CD4-positive, alpha-beta T cell treated with Interleukin-15 for 1 hour (primary cell): ENCODE data around the gene FOXJ3.
A peak's percentile ranks its signal among the peaks of the same experiment; 100 is the strongest.

Source experiments
- DNase-seq: peaks from one replicate; pipeline ENCODE4 v3.0.0-alpha.2; 2020

Gene FOXJ3

GRCh38 chr1:42163536-42164503, 171.2 kb downstream of the FOXJ3 start:
- DNase-seq: no peak

- no peak for DNase-seq
These were observed 171.9 kb downstream of the FOXJ3 start for GRCh38 chr1:42163114-42163513.

- DNase-seq: no peak
These were observed 172.9 kb downstream of the FOXJ3 start for GRCh38 chr1:42162181-42162580.

- DNase-seq: no peak
These were observed 176.8 kb downstream of the FOXJ3 start for GRCh38 chr1:42158189-42158588.

GRCh38 chr1:42157667-42158066, 177.4 kb downstream of the FOXJ3 start:
- DNase-seq: no peak

- DNase-seq: no peak
These were observed 179.7 kb downstream of the FOXJ3 start for GRCh38 chr1:42155362-42155761.

- no peak for DNase-seq
These were observed 180.3 kb downstream of the FOXJ3 start for GRCh38 chr1:42154685-42155084.

- DNase-seq: no peak
These were observed 181.4 kb downstream of the FOXJ3 start for GRCh38 chr1:42153624-42154023.

GRCh38 chr1:42152907-42153600, 182.0 kb downstream of the FOXJ3 start, which contains the start of gene GUCA2B:
TSS of gene GUCA2B (plus strand) at chr1:42153410. CDS start at chr1:42153451, 41 bp downstream.
- DNase-seq: no peak

- no peak for DNase-seq
These were observed 182.9 kb downstream of the FOXJ3 start for GRCh38 chr1:42152119-42152518.

- DNase-seq: no peak
These were observed 184.4 kb downstream of the FOXJ3 start for GRCh38 chr1:42150651-42151050.

- no peak for DNase-seq
These were observed 186.9 kb downstream of the FOXJ3 start for GRCh38 chr1:42148166-42148565.

- DNase-seq: peak; percentile 48
These were observed 188.3 kb downstream of the FOXJ3 start for GRCh38 chr1:42146626-42147320.

GRCh38 chr1:42145764-42146625, 189.0 kb downstream of the FOXJ3 start:
- DNase-seq: no peak

- DNase-seq: no peak
These were observed 189.7 kb downstream of the FOXJ3 start for GRCh38 chr1:42145389-42145716.

- no peak for DNase-seq
These were observed 190.2 kb downstream of the FOXJ3 start for GRCh38 chr1:42144711-42145388.

GRCh38 chr1:42143896-42144710, 190.9 kb downstream of the FOXJ3 start:
- DNase-seq: no peak

GRCh38 chr1:42142894-42143675, 191.9 kb downstream of the FOXJ3 start:
- DNase-seq: no peak

GRCh38 chr1:42141978-42142377, 193.1 kb downstream of the FOXJ3 start:
- DNase-seq: no peak

- DNase-seq: no peak
These were observed 194.8 kb downstream of the FOXJ3 start for GRCh38 chr1:42140191-42140590.
